Femur (tissue), 1 donor: ENCODE measurements around the gene ZNF14.
"Not testable (repeated sequence)": the region's sequence is repeated elsewhere in the genome, so short reads cannot be mapped to it uniquely, and the experiment has no call there.

ENCODE experiments used
- DNase-seq: peaks from one replicate; pipeline ENCODE4 v3.0.0-alpha.2; 2017

Gene ZNF14

DNA sequence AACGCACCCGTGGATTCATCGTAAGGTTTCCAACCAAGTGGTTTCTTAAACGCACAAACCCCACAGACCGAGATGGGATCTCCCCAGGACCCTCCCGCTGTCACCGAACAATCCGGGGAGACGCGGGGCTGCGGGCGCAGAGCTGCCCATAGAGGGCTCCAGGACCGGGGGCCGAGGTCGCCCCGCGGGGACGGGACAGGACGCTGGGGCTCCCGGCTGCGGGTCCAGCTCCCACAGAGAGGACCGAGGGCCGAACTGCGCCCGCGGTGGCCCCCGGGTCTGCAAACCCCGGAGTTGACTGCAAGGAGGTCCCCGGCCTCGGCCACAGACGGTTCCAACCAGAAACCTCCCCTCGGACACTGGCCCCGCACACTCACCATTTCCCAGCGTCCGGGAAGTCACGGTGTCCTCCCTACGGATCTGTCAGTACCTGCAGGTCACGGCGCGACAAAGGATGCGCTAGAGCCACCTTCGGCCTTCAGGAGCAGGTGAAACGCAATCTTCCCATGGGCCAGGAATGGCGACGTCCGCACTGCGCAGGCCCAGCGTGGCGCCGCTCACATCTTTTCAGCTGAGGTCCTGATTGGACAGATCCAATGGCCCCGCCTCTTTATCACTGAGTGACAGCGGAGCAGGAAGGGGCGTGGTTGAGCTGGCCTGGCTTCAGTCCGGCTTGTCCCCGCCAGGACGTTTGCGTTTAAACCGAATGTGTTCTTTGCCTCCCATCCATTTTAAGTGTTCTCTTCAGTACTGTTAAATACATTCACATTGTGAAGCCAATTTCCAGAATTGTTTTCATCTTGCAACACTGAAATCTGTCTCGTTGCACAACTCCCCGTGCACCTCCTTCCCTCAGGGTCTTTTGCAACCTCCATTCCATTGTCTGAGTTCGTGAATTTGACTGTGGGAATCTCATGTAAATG, at the start of gene ZNF14:
Gene ZNF14 (minus strand): TSS at position 534 of the 923 bp plus-strand sequence. CDS start 154 bp downstream, at position 380.
- peak; percentile 95 for DNase-seq

DNA sequence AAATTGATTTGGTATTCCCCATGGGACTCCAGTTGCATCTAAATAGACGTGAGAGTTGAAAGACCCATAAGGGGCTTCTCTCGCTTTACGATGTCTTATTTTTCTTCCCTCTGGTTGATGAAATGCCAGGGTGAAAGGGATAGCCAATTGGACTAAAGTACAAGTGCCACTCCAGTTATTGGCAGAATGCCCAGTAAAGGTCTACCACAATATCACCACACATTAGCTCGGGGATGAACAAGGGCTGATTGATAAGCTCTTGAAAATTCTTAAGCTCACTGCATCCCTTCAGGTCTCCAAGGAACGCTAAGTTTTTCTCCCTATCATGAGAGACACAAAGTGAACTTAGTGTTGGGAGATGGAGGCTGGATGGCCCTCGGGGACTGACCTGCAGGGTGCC, 48.9 kb upstream of the ZNF14 start:
- DNase-seq = not testable (repeated sequence)

DNA sequence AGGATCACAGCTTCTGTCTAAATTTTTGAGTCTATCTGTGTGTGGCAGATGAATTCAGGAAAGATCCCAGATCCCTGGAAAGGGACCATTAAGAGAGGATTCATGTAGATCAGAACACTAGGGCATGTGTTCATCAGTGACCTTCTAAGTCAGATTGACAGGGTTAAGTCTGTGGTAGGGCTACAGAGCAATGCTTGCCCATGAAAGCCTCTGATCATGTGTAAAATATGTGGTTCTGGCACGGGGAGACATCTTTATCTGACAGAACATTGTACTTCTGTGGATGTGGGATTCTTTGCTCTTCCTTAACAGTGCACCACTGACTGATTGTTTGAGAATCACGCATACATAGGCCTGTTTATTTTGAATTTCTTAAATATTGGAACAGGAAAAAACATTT, 45.8 kb upstream of the ZNF14 start:
- DNase-seq = no peak

DNA sequence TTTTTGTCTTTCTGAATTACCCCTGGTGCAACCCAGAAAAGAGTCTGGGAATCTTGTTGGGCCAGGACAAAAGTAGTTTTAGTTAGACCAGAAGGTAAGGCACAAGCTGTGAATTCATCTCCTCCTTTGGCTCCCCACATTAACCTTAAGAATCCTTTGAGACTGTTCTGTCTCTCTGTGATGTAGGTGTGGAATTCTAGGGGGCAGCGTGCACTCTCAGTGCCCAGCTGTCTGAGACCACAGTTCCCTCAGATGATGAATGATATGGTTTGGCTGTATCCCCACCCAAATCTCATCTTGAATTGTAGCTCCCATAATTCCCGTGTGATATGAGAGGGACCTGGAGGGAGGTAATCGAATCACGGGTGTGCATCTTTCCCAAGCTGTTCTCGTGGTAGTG, 44.8 kb upstream of the ZNF14 start:
- DNase-seq = no peak

DNA sequence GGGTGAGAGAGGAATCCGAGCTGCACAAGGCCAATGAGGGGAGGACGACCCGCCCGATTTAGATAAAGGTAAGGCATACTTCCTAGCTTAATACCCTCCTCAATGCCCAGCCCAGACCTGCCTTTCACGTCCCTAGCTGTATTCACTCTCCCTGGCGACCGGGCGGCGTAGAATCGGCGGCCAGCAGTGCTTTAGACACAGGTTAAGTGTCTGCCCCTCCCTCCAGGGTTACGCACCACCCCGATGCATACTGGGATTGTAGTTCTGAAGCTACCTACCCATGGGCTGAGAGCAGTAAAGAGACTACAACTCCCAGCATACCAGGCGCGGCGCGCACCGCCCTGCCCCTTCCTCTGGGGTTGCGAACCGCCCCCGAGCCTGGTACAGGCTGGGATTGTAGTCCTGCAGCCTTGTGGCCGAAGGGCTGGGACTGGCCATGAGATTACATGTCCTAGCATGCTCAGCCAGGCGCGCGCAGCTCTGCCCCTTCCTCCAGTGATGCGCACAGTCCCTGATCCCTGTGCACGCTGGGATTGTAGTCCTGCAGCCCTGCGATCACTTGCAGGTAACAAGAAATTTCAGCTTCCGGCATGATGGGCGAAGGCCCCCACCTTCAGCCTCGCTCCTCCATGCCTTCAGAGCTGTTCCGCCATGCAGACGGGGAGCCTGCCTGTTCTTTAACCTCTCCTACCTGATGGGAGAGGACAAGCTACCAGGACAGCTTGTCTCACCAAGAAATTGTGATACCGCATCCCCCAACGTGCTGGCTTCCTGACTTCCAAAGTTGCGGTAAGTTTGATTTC, 43.5 kb upstream of the ZNF14 start:
- peak; percentile 98 for DNase-seq

DNA sequence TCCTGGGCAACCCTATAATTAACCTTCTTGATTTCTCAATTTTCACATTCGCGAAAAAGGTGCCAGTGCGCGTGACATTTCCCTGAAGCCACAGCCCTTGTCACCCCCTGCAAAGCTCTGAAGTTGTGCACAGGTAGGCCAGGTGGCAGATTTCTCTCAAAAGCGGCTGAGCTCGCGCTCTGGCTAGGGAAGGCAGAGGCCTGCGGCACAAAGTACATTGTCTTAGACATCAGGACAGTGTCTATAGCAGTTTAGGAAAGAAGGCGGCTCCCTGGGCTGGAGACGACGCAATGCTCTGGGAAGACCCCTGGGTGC, 42.9 kb upstream of the ZNF14 start:
- no peak for DNase-seq

DNA sequence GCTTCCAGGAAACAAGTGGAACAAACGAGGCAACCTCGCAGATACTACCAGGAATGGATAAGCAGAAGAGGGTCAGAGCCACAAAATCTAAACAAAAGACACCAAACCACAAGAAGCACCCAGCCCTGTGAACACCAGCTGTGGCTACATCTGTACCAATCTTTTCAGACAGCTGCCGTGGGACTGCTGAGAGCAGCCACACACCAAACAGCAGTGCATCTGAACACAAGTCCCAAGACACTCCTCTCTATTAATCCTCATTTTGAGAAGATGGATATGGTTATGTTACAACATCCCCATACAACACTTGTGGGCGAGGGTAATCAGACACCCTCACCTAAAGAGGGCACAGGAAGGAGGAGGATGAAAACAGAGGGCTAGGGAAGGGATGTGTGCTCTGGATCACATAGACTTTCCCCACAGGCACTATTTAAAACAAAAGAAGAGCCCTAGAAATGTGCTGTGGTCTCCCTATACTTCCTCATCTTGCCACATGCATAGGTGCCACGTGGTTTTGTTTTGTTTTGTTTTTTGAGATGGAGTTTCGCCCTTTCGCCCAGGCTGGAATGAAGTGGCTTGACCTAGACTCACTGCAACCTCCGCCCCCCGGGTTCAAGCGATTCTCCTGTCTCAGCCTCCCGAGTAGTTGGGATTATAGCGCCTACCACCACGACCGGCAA, 41.6 kb upstream of the ZNF14 start:
- no peak for DNase-seq

DNA sequence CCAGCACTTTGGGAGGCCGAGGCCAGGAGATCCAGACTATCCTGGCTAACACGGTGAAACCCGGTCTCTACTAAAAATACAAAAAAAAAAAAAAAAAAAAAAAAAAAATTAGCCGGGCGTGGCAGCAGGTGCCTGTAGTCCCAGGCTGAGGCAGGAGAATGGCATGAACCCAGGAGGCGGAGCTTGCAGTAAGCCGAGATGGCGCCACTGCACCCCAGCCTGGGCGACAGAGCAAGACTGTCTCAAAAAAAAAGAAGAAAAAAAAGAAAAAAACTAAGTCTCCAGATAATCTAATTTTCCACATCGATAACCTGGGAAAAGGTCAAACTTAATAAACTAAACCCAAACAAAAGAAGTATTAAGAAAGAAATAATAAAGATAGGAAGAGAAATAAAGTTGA, 39.1 kb upstream of the ZNF14 start:
- DNase-seq = not testable (repeated sequence)

DNA sequence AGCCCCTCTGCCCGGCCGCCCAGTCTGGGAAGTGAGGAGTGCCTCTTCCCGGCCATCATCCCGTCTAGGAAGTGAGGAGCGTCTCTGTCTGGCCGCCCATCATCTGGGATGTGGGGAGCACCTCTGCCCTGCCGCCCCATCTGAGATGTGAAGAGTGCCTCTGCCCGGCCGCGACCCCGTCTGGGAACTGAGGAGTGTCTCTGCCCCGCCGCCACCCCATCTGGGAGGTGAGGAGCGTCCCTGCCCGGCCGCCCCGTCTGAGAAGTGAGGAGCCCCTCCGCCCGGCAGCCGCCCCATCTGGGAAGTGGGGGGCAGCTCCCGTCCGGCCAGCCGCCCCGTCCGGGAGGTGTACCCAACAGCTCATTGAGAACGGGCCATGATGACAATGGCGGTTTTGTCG, 37.1 kb upstream of the ZNF14 start:
- DNase-seq = not testable (repeated sequence)

DNA sequence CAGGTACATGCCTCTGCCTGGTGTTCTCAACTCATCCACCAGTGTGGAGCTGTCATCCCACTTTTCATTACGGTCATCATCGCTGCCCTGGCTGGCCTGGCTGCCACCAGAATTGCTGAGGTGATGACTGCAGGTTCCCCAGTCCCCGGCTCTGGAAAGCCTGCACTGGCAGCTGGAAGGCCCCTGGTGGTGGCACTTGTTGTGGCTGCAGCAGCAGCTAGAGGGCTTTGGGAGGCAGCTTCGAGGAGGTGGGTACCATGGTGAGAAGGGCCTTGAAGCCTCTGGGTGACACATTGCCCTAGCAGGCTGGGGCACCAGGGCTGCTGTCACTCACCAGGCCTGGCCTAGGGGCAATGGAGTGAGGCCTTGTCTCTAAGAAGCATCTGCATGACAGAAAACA, 25.3 kb upstream of the ZNF14 start:
- DNase-seq = no peak

DNA sequence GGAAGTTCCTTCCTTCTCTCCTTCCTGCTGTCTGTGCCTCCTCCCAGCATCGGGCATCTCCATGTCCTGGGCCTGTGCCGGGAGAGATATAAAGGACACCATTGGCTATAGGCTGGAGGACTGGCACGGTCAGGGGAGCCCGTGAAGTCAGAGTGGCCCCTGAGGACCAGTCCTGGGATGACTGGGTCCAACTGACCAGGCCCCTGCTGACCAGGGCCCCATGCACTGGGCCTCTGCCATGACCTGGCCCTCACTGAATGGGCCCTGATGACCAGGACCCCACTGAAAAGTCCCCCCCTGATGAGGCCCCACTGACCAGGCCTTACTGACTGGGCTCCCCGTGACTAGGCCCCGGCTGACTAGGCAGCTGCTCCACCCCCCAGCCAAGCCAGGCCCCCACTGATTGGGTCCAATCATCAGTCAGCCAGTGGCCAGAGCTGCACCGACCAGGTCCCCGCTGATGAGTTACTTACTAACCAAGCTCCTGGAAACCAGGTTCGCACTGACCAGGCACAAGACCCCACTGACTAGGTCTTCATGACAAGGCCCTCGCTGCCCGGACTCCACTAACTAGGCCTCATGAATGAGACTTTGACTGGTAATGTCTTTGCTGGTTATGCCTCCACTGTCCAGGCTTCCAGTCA, 20.0 kb upstream of the ZNF14 start:
- DNase-seq = no peak

DNA sequence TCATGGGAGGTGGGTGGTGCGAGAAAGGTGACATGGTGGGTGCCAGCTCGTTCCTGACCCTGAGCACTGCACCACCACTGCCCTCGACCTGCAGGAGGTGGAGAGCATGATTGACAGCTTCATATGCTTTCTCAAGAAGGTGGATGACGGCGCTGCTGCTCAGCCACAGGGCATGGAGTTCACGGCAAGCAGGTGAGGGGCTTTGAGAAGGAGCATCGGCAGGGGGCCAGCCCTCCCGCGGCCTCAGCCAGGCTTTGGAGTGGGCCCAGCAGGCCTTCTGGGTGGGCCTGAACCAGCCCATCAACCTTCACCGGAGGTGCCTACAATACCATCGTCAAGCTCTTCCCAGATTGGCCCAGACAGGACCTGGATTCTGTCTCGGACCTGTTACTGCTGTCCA, 18.9 kb upstream of the ZNF14 start:
- DNase-seq = no peak

DNA sequence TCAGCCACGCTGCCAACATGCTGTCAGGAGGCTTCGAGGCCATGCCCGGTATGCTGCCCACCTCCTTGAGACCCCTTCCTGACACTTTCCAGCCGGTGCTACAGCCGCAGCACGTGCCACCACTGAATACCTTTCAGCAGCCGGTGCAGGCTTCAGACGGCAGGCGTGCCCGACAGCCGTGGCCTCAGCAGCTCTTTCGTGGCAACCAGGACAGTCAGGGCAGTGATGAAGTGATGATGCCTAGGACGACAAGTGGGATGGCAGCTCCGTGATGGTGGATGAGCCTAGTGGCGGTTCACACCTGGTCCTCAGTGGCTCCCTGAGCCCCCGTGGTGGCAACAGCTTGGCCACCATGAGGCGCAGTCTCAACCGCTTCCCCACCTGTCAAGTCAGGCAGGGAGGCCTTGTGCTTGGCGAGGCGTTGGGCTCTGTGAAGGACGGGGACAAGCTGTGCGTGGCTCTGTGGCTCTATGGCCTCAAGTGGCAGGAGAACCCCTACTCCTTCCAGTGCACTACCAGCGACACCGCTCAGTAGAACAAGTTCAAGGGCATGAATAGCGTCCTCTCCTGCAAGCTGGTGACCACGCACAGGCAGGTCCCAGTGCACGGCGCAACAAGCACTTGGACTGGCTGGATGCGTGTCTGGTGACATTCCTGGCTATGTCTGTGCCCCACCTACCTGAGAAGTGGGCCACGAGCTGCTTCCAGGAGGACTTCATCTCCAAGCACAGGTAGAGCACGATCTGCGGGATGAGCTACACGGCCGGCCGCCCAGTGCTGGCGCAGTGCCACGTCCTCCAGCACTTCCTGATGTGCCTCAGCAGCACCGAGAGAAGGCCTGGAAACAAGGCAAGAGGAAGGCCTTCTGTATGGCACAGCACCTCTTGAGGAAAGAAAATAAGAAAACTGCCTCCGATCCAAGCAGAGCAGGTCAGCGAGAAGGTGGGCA, 18.2 kb upstream of the ZNF14 start:
- DNase-seq = no peak

DNA sequence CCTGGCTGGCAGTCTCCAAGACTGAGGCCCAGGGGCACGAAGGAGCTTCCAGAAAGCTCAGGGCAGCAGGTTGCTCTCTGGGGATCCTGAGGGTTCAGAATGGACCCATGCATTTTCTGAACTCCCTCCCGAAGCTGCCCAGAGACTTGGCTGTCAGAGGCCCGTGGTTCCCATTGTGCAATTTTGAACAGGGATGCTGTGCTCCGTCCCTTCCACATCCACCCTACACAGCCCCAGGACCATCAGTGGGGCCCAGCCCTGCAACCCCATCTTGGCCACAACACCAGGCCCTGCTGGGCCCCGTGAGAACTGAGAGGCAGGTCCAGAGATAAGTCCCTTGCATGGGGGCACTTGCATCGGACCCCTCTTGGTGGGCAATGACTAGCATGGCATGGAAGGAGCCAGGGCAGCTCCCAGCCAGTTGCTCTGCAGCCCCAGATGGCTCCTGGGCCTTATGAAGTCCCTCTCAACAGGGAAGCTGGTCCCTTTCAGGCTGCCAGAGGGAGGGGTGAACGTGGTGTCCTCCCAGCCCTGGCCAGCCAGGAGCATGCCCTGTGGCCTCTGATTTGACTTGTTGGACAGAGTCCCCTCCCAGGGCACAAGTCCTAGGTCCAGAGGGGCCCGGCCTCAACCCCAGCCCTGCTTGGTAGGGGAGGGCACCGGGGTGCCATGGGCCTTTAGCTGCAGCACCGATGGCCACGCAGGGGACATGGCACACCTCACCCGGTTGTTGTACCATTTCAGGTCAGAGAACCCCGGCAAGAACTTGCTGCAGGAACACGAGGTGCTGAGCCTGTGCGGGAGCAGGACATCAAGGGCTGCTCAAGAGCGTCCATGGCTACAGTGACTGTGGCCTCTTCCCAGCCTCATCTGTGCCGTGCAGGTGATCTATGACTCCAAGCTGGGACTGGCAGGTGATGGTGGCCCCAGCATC, 17.3 kb upstream of the ZNF14 start:
- no peak for DNase-seq

DNA sequence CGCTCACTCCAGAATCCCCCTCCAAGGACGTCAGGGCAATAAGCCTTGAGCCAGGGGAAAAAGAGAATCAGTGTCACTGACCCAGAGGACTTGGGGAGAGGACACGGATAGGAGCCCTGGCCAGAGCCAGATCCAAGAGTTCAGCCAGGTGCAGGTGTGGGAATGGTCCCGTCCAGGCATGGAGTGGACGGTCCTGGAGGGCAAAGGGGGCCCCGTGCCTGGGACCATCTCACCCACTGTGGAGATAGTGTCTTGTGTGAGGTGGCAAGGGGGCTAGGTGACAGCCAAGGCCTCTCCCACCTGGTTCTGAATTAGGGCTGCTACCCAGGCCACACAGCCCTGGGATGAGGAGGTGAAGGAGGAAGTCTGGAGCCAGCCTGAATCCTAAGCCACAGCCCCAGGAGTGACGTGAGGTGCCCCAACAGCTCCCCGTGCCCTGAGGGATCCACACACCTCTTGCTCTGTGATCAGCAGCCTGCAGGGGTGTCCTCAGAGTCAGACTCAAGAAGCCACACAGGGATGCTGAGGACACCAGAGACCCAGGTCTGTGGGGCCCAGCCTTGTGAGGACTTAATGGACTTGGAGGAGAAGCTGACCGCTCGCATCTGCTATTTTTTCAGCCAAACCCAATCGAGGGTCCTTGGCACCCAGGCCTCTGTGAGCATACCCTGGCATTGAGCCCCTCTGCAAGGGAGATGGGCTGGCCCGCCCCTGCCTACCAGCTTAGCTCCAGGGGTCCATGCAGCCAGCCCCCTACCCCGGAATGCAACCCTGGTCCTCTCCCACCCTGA, 16.4 kb upstream of the ZNF14 start:
- DNase-seq = no peak

DNA sequence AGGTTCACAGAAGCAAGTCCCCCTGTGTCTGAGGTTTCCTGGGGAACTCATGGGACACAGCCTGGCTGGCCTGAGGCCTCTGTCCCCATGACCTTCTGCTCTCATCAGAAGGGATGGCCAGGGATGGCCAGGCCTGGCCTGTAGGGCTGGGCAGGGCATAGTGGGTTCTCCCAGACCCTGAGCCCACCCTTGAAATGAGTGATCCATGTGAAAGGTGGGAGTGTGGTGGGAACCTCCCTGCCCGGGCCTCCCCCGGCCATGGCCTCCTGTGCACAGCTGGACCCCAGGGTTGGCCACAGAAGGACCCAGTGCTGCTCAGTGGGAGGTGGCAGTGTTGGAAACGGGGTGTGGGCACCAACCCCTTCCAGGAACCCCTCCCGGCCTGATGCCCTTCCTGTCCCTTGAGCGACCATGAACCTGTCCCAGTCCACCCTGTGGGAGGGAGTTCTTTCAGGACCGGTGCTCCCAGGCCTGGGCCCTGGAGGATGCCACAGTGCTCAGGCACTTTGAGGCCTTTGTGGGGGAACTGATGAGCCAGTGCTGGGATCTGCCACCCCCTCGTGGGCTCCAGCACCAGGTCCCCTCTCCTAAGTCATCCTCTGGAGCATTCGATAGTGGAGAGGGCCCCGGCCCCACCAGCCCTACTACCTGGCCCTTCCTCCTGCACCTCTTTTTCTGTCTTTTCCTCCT, 15.5 kb upstream of the ZNF14 start:
- no peak for DNase-seq

DNA sequence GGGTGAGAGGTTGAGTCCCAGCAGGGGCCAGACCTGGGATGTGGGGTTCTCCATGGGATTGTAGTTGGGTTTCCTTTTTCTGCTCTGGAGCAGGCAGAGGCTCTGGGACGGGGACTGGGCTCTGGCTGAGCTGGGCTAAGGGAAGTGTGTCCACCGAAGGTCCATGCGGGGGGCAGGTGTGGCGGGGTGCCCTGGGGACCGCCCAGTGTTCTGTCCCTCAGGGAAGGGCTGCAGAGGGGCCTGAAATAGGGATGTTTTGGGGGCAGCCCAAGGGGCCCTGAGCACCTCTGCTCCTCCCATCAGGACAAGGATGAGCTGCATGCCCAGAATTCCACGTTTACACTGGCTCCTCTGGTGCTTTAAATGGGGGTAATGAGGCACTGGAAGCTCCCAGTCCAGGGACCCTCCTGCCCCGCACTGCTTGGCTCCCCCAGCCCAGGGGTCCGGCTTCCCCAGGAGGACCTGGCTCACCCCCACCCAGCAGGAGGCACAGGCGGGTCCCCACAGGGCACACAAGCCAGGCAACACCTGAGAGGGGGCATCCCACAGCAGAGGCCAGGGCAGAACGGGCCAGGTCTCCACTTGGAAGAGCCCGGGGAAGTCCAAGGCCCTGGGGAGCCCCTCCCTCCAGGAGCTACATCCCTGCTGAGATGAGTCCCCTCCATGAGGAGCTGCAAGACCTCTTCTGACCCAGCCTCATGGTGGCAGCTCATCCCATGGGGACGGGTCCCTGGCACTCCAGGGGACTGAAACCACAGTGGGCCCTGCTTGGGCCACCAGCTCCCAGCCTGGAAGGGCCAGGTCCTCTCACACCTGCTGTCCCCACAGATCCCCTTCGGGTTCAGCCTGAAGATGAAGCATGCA, 14.7 kb upstream of the ZNF14 start:
- no peak for DNase-seq
